H9 (cell line): ENCODE measurements around the gene IGDCC3. TPM values are rescaled to one million over a fixed set of nuclear protein-coding genes. Genes with fewer than 3 reads are reported as not detected.

Source experiments
- DNase-seq: peaks from one replicate; pipeline ENCODE4 v3.0.0-alpha.2; 2017
- H2AFZ ChIP-seq: one replicate; pipeline ENCODE4 v1.6.1; 2013; ENCODE audit warnings: mild to moderate bottlenecking, low read length, control low read depth, moderate library complexity
- H2AK5ac ChIP-seq: 2 replicates; pipeline ENCODE4 v1.6.1; 2013; ENCODE audit warnings: low read length, control low read depth, mixed read lengths; ENCODE audit not compliant: insufficient read length
- H2BK120ac ChIP-seq: one replicate; pipeline ENCODE4 v1.6.1; 2013; ENCODE audit warnings: low read depth, mild to moderate bottlenecking, low read length, control low read depth, inconsistent platforms; ENCODE audit not compliant: poor library complexity, severe bottlenecking
- H2BK12ac ChIP-seq: 2 replicates; pipeline ENCODE4 v1.6.1; 2013; ENCODE audit warnings: low read length, control low read depth, mixed read lengths, low read depth; ENCODE audit not compliant: insufficient read length
- H2BK15ac ChIP-seq: 2 replicates; pipeline ENCODE4 v1.6.1; 2013; ENCODE audit warnings: low read depth, low read length, control low read depth
- H2BK20ac ChIP-seq: one replicate; pipeline ENCODE4 v1.6.1; 2013; ENCODE audit warnings: low read depth, mild to moderate bottlenecking, low read length, control low read depth, inconsistent platforms; ENCODE audit not compliant: poor library complexity, severe bottlenecking
- H2BK5ac ChIP-seq: 2 replicates; pipeline ENCODE4 v1.6.1; 2013; ENCODE audit warnings: low read length, control low read depth, mixed read lengths; ENCODE audit not compliant: insufficient read length
- H3K14ac ChIP-seq: 2 replicates; pipeline ENCODE4 v1.6.1; 2013; ENCODE audit warnings: low read length, control low read depth; ENCODE audit not compliant: insufficient read depth
- H3K18ac ChIP-seq: 2 replicates; pipeline ENCODE4 v1.6.1; 2013; ENCODE audit warnings: low read depth, mild to moderate bottlenecking, mixed read lengths, low read length, control low read depth; ENCODE audit not compliant: insufficient read length
- H3K23ac ChIP-seq: 2 replicates; pipeline ENCODE4 v1.6.1; 2013; ENCODE audit warnings: low read length, control low read depth, mixed read lengths, low read depth; ENCODE audit not compliant: insufficient read length
- H3K23me2 ChIP-seq: 2 replicates; pipeline ENCODE4 v1.6.1; 2013; ENCODE audit warnings: low read depth, mild to moderate bottlenecking, mixed read lengths, low read length, control low read depth; ENCODE audit not compliant: insufficient read length, poor library complexity, severe bottlenecking
- H3K27ac ChIP-seq: 2 replicates; pipeline ENCODE4 v1.5.1; 2013; ENCODE audit warnings: low read length, control low read depth, mixed read lengths, low read depth; ENCODE audit not compliant: insufficient read length
- H3K27me3 ChIP-seq: 2 replicates; pipeline ENCODE4 v1.6.1; 2013; ENCODE audit warnings: low read length, control low read depth, inconsistent platforms; ENCODE audit not compliant: insufficient read depth
- H3K4ac ChIP-seq: 2 replicates; pipeline ENCODE4 v1.6.1; 2013; ENCODE audit warnings: low read depth, mild to moderate bottlenecking, control low read depth, inconsistent platforms, low read length, moderate library complexity
- H3K4me1 ChIP-seq: 2 replicates; pipeline ENCODE4 v1.6.1; 2013; ENCODE audit warnings: low read length, control low read depth, inconsistent platforms; ENCODE audit not compliant: insufficient read depth
- H3K4me2 ChIP-seq: 2 replicates; pipeline ENCODE4 v1.6.1; 2013; ENCODE audit warnings: low read length, control low read depth, mixed read lengths; ENCODE audit not compliant: insufficient read length, insufficient read depth
- H3K56ac ChIP-seq: 2 replicates; pipeline ENCODE4 v1.6.1; 2013; ENCODE audit warnings: low read depth, mild to moderate bottlenecking, mixed read lengths, low read length, control low read depth; ENCODE audit not compliant: insufficient read length
- H3K79me1 ChIP-seq: 2 replicates; pipeline ENCODE4 v1.6.1; 2013; ENCODE audit warnings: low read depth, mild to moderate bottlenecking, moderate library complexity, low read length, control low read depth, inconsistent platforms; ENCODE audit not compliant: insufficient read depth, poor library complexity, severe bottlenecking
- H3K79me2 ChIP-seq: 2 replicates; pipeline ENCODE4 v1.6.1; 2013; ENCODE audit warnings: low read length, control low read depth, inconsistent platforms; ENCODE audit not compliant: insufficient read depth
- H3K9ac ChIP-seq: 2 replicates; pipeline ENCODE4 v1.6.1; 2013; ENCODE audit warnings: low read length, control low read depth, mixed read lengths; ENCODE audit not compliant: insufficient read length; ENCODE audit errors: extremely low read depth
- H3K9me3 ChIP-seq: one replicate; pipeline ENCODE4 v1.6.1; 2013; ENCODE audit warnings: low read depth, low read length, inconsistent platforms; ENCODE audit not compliant: control insufficient read depth
- H3T11ph ChIP-seq: one replicate; pipeline ENCODE4 v1.6.1; 2013; ENCODE audit warnings: mild to moderate bottlenecking, low read length, control low read depth, inconsistent platforms
- H4K20me1 ChIP-seq: one replicate; pipeline ENCODE4 v1.6.1; 2013; ENCODE audit not compliant: control insufficient read depth, insufficient read length, insufficient read depth
- H4K5ac ChIP-seq: 2 replicates; pipeline ENCODE4 v1.6.1; 2013; ENCODE audit warnings: low read depth, mild to moderate bottlenecking, mixed read lengths, low read length, control low read depth; ENCODE audit not compliant: insufficient read length
- H4K8ac ChIP-seq: replicated peaks from 2 replicates; pipeline ENCODE4 v1.6.1; 2013; ENCODE audit warnings: low read length, control low read depth, mixed read lengths, low read depth; ENCODE audit not compliant: insufficient read length
- H4K91ac ChIP-seq: 2 replicates; pipeline ENCODE4 v1.6.1; 2013; ENCODE audit warnings: low read depth, mild to moderate bottlenecking, moderate library complexity, mixed read lengths, low read length, control low read depth; ENCODE audit not compliant: insufficient read length
- H3K27ac Mint-ChIP-seq, 3 experiments: 2 replicates in 2 of 3; 3 replicates in 1 of 3; pipeline ENCODE4 v1.8.0; 2020 to 2021; ENCODE audit warnings: mixed read lengths in 3 of 3, mild to moderate bottlenecking in 1 of 3, moderate library complexity in 1 of 3
- H3K27me3 Mint-ChIP-seq: 2 replicates; pipeline ENCODE4 v1.8.0; 2021; ENCODE audit warnings: low read depth, mild to moderate bottlenecking, moderate library complexity, mixed read lengths
- H3K36me3 Mint-ChIP-seq, 3 experiments: 2 replicates in 2 of 3; 3 replicates in 1 of 3; pipeline ENCODE4 v1.8.0; 2020 to 2021; ENCODE audit warnings: low read depth in 3 of 3, mixed read lengths in 3 of 3; ENCODE audit not compliant: insufficient read depth in 1 of 3
- H3K4me1 Mint-ChIP-seq, 2 experiments: 2 replicates each; pipeline ENCODE4 v1.8.0; 2020; ENCODE audit warnings: mixed read lengths in 2 of 2
- H3K4me3 Mint-ChIP-seq, 2 experiments: 2 replicates in 1 of 2; 3 replicates in 1 of 2; pipeline ENCODE4 v1.8.0; 2020 to 2021; ENCODE audit warnings: mild to moderate bottlenecking in 2 of 2, mixed read lengths in 2 of 2, moderate library complexity in 1 of 2
- H3K9me3 Mint-ChIP-seq, 2 experiments: 2 replicates in 1 of 2; 3 replicates in 1 of 2; pipeline ENCODE4 v1.8.0; 2020; ENCODE audit warnings: mild to moderate bottlenecking in 2 of 2, mixed read lengths in 2 of 2, moderate library complexity in 1 of 2
- CTCF ChIP-seq: fragments of 200-600 bp; sonication (generic); conservative IDR thresholded peaks from 3 replicates; pipeline ENCODE4 v1.8.0; 2021; ENCODE audit warnings: antibody characterized with exemption, mild to moderate bottlenecking
- WGBS: extraction: QIAGEN DNeasy Blood & Tissue Kit; methylation state at CpG from one replicate; pipeline ENCODE4 v1.1.7; 2013; ENCODE audit warnings: missing lambda C conversion rate, low lambda C conversion rate, mixed read lengths; ENCODE audit not compliant: insufficient read length; ENCODE audit errors: extremely low coverage; 5-methylcytosine and 5-hydroxymethylcytosine counted together
- total RNA-seq: library from RNA; stranded (reverse); gene quantifications from 2 replicates; pipeline ENCODE4 v1.2.1, GENCODE V29; 2021

IGDCC3 gene
- total RNA-seq, 1 experiment from 2014 or later = 18.9 TPM

GRCh38 chr15:65329288-65329983 lies 48.4 kb downstream of the IGDCC3 start:
- Mint-ChIP-seq H3K27ac (no peak overlapping the region; a peak in 2 of 7 replicates), H3K4me1 (peaks cover 20 to 27% of the 10 kb centered on the region in 2 experiments), H3K9me3 (no peaks in the 10 kb centered on the region; a peak in 1 of 5 replicates), H3K27me3 (no peaks in the 10 kb centered on the region; the same call in 1 of the 2 replicates), H3K36me3 (peaks cover 19 to 28% (median 25%) of the 10 kb centered on the region in 3 experiments; a peak in 6 of 7 replicates), H3K4me3 (no peak overlapping the region)
- H4K8ac ChIP-seq = no peak overlapping the region
- H4K91ac ChIP-seq = no peak overlapping the region
- H3K18ac ChIP-seq = no peak overlapping the region
- no peak overlapping the region for H3K4ac ChIP-seq
- H4K5ac ChIP-seq = no peak overlapping the region
- no peak overlapping the region for H2BK5ac ChIP-seq
- no peak overlapping the region for H2AK5ac ChIP-seq
- no peak overlapping the region for H3K14ac ChIP-seq
- no peak for DNase-seq
- no peak overlapping the region for H2BK20ac ChIP-seq
- H2BK120ac ChIP-seq = no peak overlapping the region
- no peaks in the 10 kb centered on the region for H3K79me2 ChIP-seq
- H3K23ac ChIP-seq = no peak overlapping the region
- no peak overlapping the region for H2BK12ac ChIP-seq
- H3K4me1 ChIP-seq = no peaks in the 10 kb centered on the region
- no peak overlapping the region for H3K4me2 ChIP-seq
- no peak overlapping the region for H2BK15ac ChIP-seq
- no peaks in the 10 kb centered on the region for H4K20me1 ChIP-seq
- no peak overlapping the region for H2AFZ ChIP-seq
- no peak overlapping the region for H3K27ac ChIP-seq
- no peaks in the 10 kb centered on the region for H3K9me3 ChIP-seq
- H3K27me3 ChIP-seq = no peaks in the 10 kb centered on the region
- no peaks in the 10 kb centered on the region for H3K23me2 ChIP-seq
- no CpG with 5 or more reads among the region's 21 CpGs for WGBS
- no peak overlapping the region for H3T11ph ChIP-seq
- no peak overlapping the region for H3K56ac ChIP-seq
- no peaks in the 10 kb centered on the region for H3K79me1 ChIP-seq
- H3K9ac ChIP-seq = no peak overlapping the region
- TF ChIP-seq CTCF = no peak
